Prostate gland (tissue), 2 donors: ENCODE results near the gene BCL6B. TPM values are rescaled to one million over a fixed set of nuclear protein-coding genes. Genes with fewer than 3 reads are reported as not detected.
A peak's percentile ranks its signal among the peaks of the same experiment; 100 is the strongest.

Experiments
- DNase-seq: peaks from one replicate; pipeline ENCODE4 v3.0.0-alpha.2; 2019; ENCODE audit warnings: low spot score
- H3K27ac ChIP-seq, 2 donors: fragments of 200-600 bp; sonication (generic); 2 replicates each; pipeline ENCODE4 v1.5.1; 2017 to 2019
- H3K27me3 ChIP-seq: fragments of 200-600 bp; sonication (generic); replicated peaks from 2 replicates; pipeline ENCODE4 v1.5.1; 2019; ENCODE audit not compliant: insufficient read depth
- H3K36me3 ChIP-seq, 2 donors: fragments of 200-600 bp; sonication (generic); 1 replicate in 1 of 2; 2 replicates in 1 of 2; pipeline versions ENCODE4 v1.5.1 to v1.8.1; 2017 to 2019
- H3K4me1 ChIP-seq: fragments of 200-600 bp; sonication (generic); replicated peaks from 2 replicates; pipeline ENCODE4 v1.5.1; 2019
- H3K4me3 ChIP-seq, 2 donors: fragments of 200-600 bp; sonication (generic); 2 replicates each; pipeline ENCODE4 v1.5.1; 2017 to 2019
- H3K9me3 ChIP-seq: fragments of 200-600 bp; sonication (generic); 2 replicates; pipeline ENCODE4 v1.5.1; 2017
- POLR2A ChIP-seq: fragments of 450-650 bp; IDR thresholded peaks from one replicate; pipeline ENCODE4 v1.6.1; 2016; ENCODE audit warnings: antibody characterized with exemption, mild to moderate bottlenecking
- POLR2AphosphoS5 ChIP-seq: sonication (generic); formaldehyde crosslinking; IDR thresholded peaks from one replicate; pipeline ENCODE4 v1.6.1; 2017; ENCODE audit warnings: antibody characterized with exemption
- WGBS: methylation state at CpG from one replicate; pipeline ENCODE4 v1.1.5; 2018; 5-methylcytosine and 5-hydroxymethylcytosine counted together
- intact Hi-C: fragments of 100-400 bp; cut with DNase I; formaldehyde crosslinking; loops from one replicate; pipeline ENCODE4 v1.14.2; 2022
- total RNA-seq, 2 donors: library from RNA; depleted of rRNA; stranded (reverse); fragments of >200 nt; gene quantifications; one replicate each; pipeline ENCODE4 v1.1.0, GENCODE V29; 2016
- TF ChIP-seq, protein P1 (sequence below), 4 experiments: fragments of 200-600 bp in 2 of 4; fragments of 450-650 bp in 2 of 4; sonication (generic) in 2 of 4; IDR thresholded peaks; 1 replicate in 3 of 4; 2 replicates in 1 of 4; pipeline ENCODE4 v1.5.1; 2016 to 2019; ENCODE audit warnings: antibody characterized with exemption in 4 of 4, mild to moderate bottlenecking in 2 of 4, moderate library complexity in 2 of 4

The BCL6B gene
- total RNA-seq, 2 donors from 2014 or later = 0.96 to 4.0 TPM

- peak within 1 kb of the TSS; percentile 72 to 79 for H3K27ac ChIP-seq
- TF ChIP-seq, protein P1, sequence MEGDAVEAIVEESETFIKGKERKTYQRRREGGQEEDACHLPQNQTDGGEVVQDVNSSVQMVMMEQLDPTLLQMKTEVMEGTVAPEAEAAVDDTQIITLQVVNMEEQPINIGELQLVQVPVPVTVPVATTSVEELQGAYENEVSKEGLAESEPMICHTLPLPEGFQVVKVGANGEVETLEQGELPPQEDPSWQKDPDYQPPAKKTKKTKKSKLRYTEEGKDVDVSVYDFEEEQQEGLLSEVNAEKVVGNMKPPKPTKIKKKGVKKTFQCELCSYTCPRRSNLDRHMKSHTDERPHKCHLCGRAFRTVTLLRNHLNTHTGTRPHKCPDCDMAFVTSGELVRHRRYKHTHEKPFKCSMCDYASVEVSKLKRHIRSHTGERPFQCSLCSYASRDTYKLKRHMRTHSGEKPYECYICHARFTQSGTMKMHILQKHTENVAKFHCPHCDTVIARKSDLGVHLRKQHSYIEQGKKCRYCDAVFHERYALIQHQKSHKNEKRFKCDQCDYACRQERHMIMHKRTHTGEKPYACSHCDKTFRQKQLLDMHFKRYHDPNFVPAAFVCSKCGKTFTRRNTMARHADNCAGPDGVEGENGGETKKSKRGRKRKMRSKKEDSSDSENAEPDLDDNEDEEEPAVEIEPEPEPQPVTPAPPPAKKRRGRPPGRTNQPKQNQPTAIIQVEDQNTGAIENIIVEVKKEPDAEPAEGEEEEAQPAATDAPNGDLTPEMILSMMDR (IDR thresholded peaks at IDR 0.05) = peak in 1 of 4 experiments; percentile 20
- peak; percentile 79 for TF ChIP-seq POLR2A
- TF ChIP-seq POLR2AphosphoS5 = peak; percentile 96
- H3K4me3 ChIP-seq = peak within 1 kb of the TSS; percentile 44 to 53
- intact Hi-C loops = no loop called here
- no peaks in the 10 kb centered on the region for H3K4me1 ChIP-seq
- H3K27me3 ChIP-seq = no peaks in the 10 kb centered on the region
- no peaks in the 10 kb centered on the region for H3K9me3 ChIP-seq
- no peaks in the 10 kb centered on the region for H3K36me3 ChIP-seq
- WGBS = 1% methylated on average over 31 of the region's 52 CpGs
- peak; percentile 99 for DNase-seq
Observed at GRCh38 chr17:7035591-7036368, 12.9 kb downstream of the BCL6B start, which contains the start of gene SLC16A13. TSS of gene SLC16A13 (plus strand) at chr17:7036015. CDS start at chr17:7036383, 368 bp downstream.

GRCh38 chr17:7038025-7038862, 15.4 kb downstream of the BCL6B start:
- TF ChIP-seq, protein P1 (IDR thresholded peaks at IDR 0.05) = no peak
- no peak for TF ChIP-seq POLR2AphosphoS5
- no peak overlapping the region for H3K4me3 ChIP-seq
- 89% methylated on average over 19 of the region's 19 CpGs for WGBS
- no peaks in the 10 kb centered on the region for H3K27me3 ChIP-seq
- H3K4me1 ChIP-seq = peaks cover 11% of the 10 kb centered on the region
- no peak for DNase-seq
- H3K36me3 ChIP-seq = no peaks in the 10 kb centered on the region
- intact Hi-C loops = no loop called here
- no peaks in the 10 kb centered on the region for H3K9me3 ChIP-seq
- H3K27ac ChIP-seq = no peak overlapping the region

GRCh38 chr17:7039832-7040231, 17.0 kb downstream of the BCL6B start:
- H3K4me3 ChIP-seq = no peak overlapping the region
- WGBS = 91% methylated on average over 5 of the region's 5 CpGs
- TF ChIP-seq POLR2AphosphoS5 (no peak), POLR2A (no peak)
- TF ChIP-seq, protein P1 (IDR thresholded peaks at IDR 0.05) = no peak
- no peak for DNase-seq
- intact Hi-C loops = loop anchor here (10.0 kb wide), 1 partner anchor 245 kb away; the partner anchor contains the start of gene SLC2A4
- no peak overlapping the region for H3K27ac ChIP-seq
- no peaks in the 10 kb centered on the region for H3K27me3 ChIP-seq
- peaks cover 18% of the 10 kb centered on the region for H3K4me1 ChIP-seq
- H3K9me3 ChIP-seq = no peaks in the 10 kb centered on the region
- no peaks in the 10 kb centered on the region for H3K36me3 ChIP-seq

DNA sequence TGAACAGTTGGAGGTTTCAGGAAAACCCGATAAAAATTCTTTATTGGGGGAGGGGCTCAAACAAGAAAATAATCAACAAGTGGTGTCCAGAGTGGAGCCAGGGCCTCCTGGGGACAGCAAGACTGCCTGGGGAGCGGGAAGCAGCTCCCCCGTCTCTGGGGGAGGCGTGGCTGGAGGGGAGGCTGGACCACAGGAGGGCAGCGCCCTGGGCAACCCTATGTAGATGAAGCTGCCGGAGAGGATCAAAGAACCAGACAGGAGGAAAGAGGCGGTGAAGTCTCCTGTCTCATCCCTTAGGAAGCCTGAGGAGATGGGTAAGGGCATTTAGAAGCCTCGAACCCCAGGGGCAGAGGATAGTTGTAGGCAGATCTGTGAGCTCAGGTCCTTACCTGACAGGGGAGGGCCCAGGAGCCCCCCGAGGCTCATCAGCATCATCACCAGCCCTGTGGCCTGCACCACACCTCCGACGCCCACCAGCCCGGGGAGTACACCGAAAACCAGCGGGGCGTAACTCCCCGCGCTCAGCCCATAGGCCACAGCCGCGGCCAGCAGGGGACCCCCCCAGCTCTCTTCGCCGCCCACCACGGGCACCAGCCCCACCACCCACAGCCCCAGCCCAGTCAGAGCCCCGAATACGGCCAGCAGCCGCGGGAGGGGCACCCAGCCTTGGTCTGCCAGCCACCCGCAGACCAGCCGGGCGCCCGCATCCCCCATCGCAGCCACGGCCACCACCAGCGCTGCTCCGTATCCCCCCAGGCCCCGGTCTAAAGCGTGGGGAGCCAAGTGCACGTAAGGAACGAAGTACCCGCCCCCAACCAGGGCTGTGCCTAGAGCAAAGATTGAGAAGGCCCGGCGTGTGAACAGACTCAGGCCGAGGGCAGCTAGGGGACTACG, 19.0 kb downstream of the BCL6B start:
- intact Hi-C loops = loop anchor here (10.0 kb wide), 1 partner anchor 243 kb away; the partner anchor contains the start of gene SLC2A4
- H3K9me3 ChIP-seq = no peaks in the 10 kb centered on the region
- peaks cover 25% of the 10 kb centered on the region for H3K4me1 ChIP-seq
- H3K27me3 ChIP-seq = no peaks in the 10 kb centered on the region
- TF ChIP-seq, protein P1 (IDR thresholded peaks at IDR 0.05) = no peak
- TF ChIP-seq POLR2AphosphoS5 = no peak
- no peak for TF ChIP-seq POLR2A
- no peak for DNase-seq
- no peak overlapping the region for H3K27ac ChIP-seq
- peak overlapping the region in 1 of 2 donors; percentile 32 for H3K4me3 ChIP-seq
- 33% methylated on average over 42 of the region's 43 CpGs for WGBS
- no peaks in the 10 kb centered on the region for H3K36me3 ChIP-seq
